ENCODE data around the gene R3HDM2. TPM values are rescaled to one million over a fixed set of nuclear protein-coding genes. Genes with fewer than 3 reads are reported as not detected.

R3HDM2 gene
- total and polyA plus RNA-seq, 2 donors (not counting 1 experiment from before 2014, with no cell fraction given), result 21.3 to 22.8 TPM

DNA sequence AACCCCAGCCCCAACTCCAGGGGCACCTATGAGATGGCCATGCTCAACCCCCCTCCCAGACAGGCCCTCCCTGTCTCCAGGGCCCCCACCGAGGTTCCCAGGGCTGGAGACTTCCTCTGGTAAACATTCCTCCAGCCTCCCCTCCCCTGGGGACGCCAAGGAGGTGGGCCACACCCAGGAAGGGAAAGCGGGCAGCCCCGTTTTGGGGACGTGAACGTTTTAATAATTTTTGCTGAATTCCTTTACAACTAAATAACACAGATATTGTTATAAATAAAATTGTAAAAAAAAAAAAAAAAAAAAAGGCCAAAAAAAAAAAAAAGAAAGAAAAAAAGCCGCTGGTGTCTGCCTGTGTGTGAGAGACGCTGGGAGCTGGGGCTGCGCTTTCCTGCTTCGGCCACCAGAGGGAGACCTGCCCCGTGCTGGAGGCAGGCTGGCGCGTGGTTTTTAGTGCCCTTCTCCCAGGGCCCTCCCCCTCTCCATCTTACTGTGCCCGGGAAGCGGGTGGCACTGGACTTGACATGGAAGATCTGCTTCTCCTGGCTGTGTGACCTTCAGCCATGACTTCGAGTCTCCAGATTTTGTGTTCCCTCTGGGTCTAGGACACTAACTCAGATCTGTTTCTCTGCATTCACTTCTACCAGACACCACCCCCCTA lies 217.7 kb downstream of the R3HDM2 start:
- no peaks in the 10 kb centered on the region for H4K20me1 ChIP-seq (ENCODE audit: control insufficient read depth, extremely low read depth, insufficient read depth, low read length)
- no peak overlapping the region for H3K4me3 ChIP-seq (replicated peaks in 1 of 4; ENCODE audit: control extremely low read depth in 1 of 4, insufficient read depth in 1 of 4, low read depth in 3 of 4, low read length in 4 of 4)
- H3K4me2 ChIP-seq (ENCODE audit: extremely low read depth, insufficient read depth, low read length), result no peak overlapping the region
- H3K79me2 ChIP-seq (ENCODE audit: control insufficient read depth, insufficient read depth, low read length), result no peaks in the 10 kb centered on the region
- H3K27ac ChIP-seq (ENCODE audit: insufficient read depth, low read length), result no peak overlapping the region
- TF ChIP-seq, protein P1, sequence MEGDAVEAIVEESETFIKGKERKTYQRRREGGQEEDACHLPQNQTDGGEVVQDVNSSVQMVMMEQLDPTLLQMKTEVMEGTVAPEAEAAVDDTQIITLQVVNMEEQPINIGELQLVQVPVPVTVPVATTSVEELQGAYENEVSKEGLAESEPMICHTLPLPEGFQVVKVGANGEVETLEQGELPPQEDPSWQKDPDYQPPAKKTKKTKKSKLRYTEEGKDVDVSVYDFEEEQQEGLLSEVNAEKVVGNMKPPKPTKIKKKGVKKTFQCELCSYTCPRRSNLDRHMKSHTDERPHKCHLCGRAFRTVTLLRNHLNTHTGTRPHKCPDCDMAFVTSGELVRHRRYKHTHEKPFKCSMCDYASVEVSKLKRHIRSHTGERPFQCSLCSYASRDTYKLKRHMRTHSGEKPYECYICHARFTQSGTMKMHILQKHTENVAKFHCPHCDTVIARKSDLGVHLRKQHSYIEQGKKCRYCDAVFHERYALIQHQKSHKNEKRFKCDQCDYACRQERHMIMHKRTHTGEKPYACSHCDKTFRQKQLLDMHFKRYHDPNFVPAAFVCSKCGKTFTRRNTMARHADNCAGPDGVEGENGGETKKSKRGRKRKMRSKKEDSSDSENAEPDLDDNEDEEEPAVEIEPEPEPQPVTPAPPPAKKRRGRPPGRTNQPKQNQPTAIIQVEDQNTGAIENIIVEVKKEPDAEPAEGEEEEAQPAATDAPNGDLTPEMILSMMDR (conservative IDR thresholded peaks at IDR 0.05 in 1 of 2, IDR thresholded peaks at IDR 0.05 in 1 of 2; ENCODE audit: low read depth in 1 of 2, low read length in 2 of 2), result peak; percentile 90 to 92
- TF ChIP-seq EZH2 (IDR thresholded peaks at IDR 0.05; ENCODE audit: low read length, missing control alignments), result no peak
- peak; percentile 68 to 86 for DNase-seq (ENCODE audit: low read depth in 2 of 2)
- no peak overlapping the region for H2AFZ ChIP-seq (ENCODE audit: low read length)
- H3K36me3 ChIP-seq (ENCODE audit: control insufficient read depth, insufficient read depth, low read length), result peaks cover 43% of the 10 kb centered on the region
- peaks cover 6% of the 10 kb centered on the region for H3K4me1 ChIP-seq (ENCODE audit: control insufficient read depth, extremely low read depth, insufficient read depth, low read length)
- H3K9ac ChIP-seq (ENCODE audit: insufficient read depth, low read length), result no peak overlapping the region
- peaks cover 20% of the 10 kb centered on the region for H3K27me3 ChIP-seq (ENCODE audit: control insufficient read depth, insufficient read depth, low read length)
- no peaks in the 10 kb centered on the region for H3K9me3 ChIP-seq (ENCODE audit: control insufficient read depth, insufficient read depth, low read depth, low read length)

DNA sequence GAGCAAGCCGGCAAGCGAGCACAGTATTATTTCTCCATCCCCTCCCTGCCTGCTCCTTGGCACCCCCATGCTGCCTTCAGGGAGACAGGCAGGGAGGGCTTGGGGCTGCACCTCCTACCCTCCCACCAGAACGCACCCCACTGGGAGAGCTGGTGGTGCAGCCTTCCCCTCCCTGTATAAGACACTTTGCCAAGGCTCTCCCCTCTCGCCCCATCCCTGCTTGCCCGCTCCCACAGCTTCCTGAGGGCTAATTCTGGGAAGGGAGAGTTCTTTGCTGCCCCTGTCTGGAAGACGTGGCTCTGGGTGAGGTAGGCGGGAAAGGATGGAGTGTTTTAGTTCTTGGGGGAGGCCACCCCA lies 218.2 kb downstream of the R3HDM2 start:
- no peak overlapping the region for H3K9ac ChIP-seq (ENCODE audit: insufficient read depth, low read length)
- no peak overlapping the region for H2AFZ ChIP-seq (ENCODE audit: low read length)
- no peak overlapping the region for H3K4me3 ChIP-seq (replicated peaks in 1 of 4; ENCODE audit: control extremely low read depth in 1 of 4, insufficient read depth in 1 of 4, low read depth in 3 of 4, low read length in 4 of 4)
- no peak overlapping the region for H3K27ac ChIP-seq (ENCODE audit: insufficient read depth, low read length)
- no peaks in the 10 kb centered on the region for H4K20me1 ChIP-seq (ENCODE audit: control insufficient read depth, extremely low read depth, insufficient read depth, low read length)
- no peak overlapping the region for H3K4me2 ChIP-seq (ENCODE audit: extremely low read depth, insufficient read depth, low read length)
- peaks cover 15% of the 10 kb centered on the region for H3K27me3 ChIP-seq (ENCODE audit: control insufficient read depth, insufficient read depth, low read length)
- H3K79me2 ChIP-seq (ENCODE audit: control insufficient read depth, insufficient read depth, low read length), result no peaks in the 10 kb centered on the region
- H3K36me3 ChIP-seq (ENCODE audit: control insufficient read depth, insufficient read depth, low read length), result peaks cover 46% of the 10 kb centered on the region
- H3K9me3 ChIP-seq (ENCODE audit: control insufficient read depth, insufficient read depth, low read depth, low read length), result no peaks in the 10 kb centered on the region
- no peak for DNase-seq (ENCODE audit: low read depth in 2 of 2)
- TF ChIP-seq EZH2 (IDR thresholded peaks at IDR 0.05; ENCODE audit: low read length, missing control alignments), result no peak
- TF ChIP-seq, protein P1 (conservative IDR thresholded peaks at IDR 0.05 in 1 of 2, IDR thresholded peaks at IDR 0.05 in 1 of 2; ENCODE audit: low read depth in 1 of 2, low read length in 2 of 2), result no peak
- H3K4me1 ChIP-seq (ENCODE audit: control insufficient read depth, extremely low read depth, insufficient read depth, low read length), result peaks cover 6% of the 10 kb centered on the region

DNA sequence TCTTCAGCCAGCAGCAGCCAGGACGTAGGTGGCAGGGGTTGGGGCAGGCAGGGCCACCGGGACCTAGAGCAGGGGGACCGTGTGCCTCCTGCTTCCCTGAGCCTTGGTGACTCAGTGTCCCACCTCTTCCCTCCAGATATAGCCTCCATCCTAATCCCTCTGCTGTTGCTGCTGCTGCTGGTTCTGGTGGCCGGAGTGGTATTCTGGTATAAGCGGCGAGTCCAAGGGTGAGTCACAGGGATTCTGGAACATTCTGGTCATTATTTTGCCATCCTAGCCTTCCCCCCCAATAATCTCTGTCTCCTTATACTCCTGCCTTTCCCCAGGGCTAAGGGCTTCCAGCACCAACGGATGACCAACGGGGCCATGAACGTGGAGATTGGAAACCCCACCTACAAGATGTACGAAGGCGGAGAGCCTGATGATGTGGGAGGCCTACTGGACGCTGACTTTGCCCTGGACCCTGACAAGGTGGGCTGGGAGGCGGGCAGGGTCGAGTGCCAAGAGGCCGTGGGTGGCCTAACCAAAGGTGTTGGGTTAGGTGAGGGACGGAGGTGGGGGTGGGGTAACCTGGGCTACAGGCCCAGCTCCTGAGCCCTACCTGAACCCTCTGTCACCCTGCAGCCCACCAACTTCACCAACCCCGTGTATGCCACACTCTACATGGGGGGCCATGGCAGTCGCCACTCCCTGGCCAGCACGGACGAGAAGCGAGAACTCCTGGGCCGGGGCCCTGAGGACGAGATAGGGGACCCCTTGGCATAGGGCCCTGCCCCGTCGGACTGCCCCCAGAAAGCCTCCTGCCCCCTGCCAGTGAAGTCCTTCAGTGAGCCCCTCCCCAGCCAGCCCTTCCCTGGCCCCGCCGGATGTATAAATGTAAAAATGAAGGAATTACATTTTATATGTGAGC lies 218.8 kb downstream of the R3HDM2 start:
- Histone ChIP-seq H3K79me2 (ENCODE audit: control insufficient read depth, insufficient read depth, low read length) (no peaks in the 10 kb centered on the region), H3K27ac (ENCODE audit: insufficient read depth, low read length) (no peak overlapping the region), H3K27me3 (ENCODE audit: control insufficient read depth, insufficient read depth, low read length) (peaks cover 10% of the 10 kb centered on the region), H3K36me3 (ENCODE audit: control insufficient read depth, insufficient read depth, low read length) (peaks cover 50% of the 10 kb centered on the region), H2AFZ (ENCODE audit: low read length) (no peak overlapping the region), H3K4me3 (replicated peaks in 1 of 4; ENCODE audit: control extremely low read depth in 1 of 4, insufficient read depth in 1 of 4, low read depth in 3 of 4, low read length in 4 of 4) (no peak overlapping the region), H3K4me2 (ENCODE audit: extremely low read depth, insufficient read depth, low read length) (no peak overlapping the region), H3K4me1 (ENCODE audit: control insufficient read depth, extremely low read depth, insufficient read depth, low read length) (peaks cover 3% of the 10 kb centered on the region), H3K9ac (ENCODE audit: insufficient read depth, low read length) (no peak overlapping the region), H3K9me3 (ENCODE audit: control insufficient read depth, insufficient read depth, low read depth, low read length) (no peaks in the 10 kb centered on the region), H4K20me1 (ENCODE audit: control insufficient read depth, extremely low read depth, insufficient read depth, low read length) (no peaks in the 10 kb centered on the region)
- TF ChIP-seq, protein P1 (conservative IDR thresholded peaks at IDR 0.05 in 1 of 2, IDR thresholded peaks at IDR 0.05 in 1 of 2; ENCODE audit: low read depth in 1 of 2, low read length in 2 of 2), result no peak
- no peak for TF ChIP-seq EZH2 (IDR thresholded peaks at IDR 0.05; ENCODE audit: low read length, missing control alignments)
- no peak for DNase-seq (ENCODE audit: low read depth in 2 of 2)

Measured in fibroblast of lung (primary cell).